Choroid plexus epithelial cell (primary cell): Measurements from ENCODE around the gene LNPEP.

ENCODE experiments used
- DNase-seq: peaks from one replicate; pipeline ENCODE4 v3.0.0-alpha.2; 2010; ENCODE audit warnings: low read depth
- H3K4me3 ChIP-seq: 2 replicates; pipeline ENCODE4 v1.5.1; 2011; ENCODE audit warnings: low read depth, mild to moderate bottlenecking, control low read depth, low read length, moderate library complexity
- TF ChIP-seq, protein P1 (sequence below): conservative IDR thresholded peaks from 2 replicates; pipeline ENCODE4 v1.5.1; 2011; ENCODE audit warnings: low read depth, mild to moderate bottlenecking, control low read depth, inconsistent platforms, low read length, moderate library complexity

The LNPEP gene

GRCh38 chr5:97009212-97009898 lies 73.5 kb downstream of the LNPEP start:
- TF ChIP-seq, protein P1, sequence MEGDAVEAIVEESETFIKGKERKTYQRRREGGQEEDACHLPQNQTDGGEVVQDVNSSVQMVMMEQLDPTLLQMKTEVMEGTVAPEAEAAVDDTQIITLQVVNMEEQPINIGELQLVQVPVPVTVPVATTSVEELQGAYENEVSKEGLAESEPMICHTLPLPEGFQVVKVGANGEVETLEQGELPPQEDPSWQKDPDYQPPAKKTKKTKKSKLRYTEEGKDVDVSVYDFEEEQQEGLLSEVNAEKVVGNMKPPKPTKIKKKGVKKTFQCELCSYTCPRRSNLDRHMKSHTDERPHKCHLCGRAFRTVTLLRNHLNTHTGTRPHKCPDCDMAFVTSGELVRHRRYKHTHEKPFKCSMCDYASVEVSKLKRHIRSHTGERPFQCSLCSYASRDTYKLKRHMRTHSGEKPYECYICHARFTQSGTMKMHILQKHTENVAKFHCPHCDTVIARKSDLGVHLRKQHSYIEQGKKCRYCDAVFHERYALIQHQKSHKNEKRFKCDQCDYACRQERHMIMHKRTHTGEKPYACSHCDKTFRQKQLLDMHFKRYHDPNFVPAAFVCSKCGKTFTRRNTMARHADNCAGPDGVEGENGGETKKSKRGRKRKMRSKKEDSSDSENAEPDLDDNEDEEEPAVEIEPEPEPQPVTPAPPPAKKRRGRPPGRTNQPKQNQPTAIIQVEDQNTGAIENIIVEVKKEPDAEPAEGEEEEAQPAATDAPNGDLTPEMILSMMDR = no peak
- H3K4me3 ChIP-seq = no peak overlapping the region
- peak; percentile 65 for DNase-seq

DNA sequence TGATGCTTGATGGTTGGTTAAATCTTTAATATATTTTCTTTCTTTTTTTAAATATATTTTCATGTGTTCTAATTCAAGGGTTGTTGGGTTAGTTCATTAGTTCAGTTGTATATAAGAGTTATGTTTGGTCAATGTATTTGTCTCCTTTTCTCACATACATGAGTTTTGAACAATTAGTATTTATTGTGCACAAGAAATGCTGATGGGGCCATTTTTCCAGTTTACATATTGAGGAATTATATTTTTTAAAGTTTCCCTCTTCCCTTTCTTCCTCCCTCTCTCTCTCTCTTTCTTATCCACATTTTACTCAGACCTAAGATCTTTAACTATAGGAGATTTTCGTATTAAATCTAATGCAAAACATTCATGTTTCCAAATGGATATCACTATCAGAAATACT lies 74.0 kb downstream of the LNPEP start:
- TF ChIP-seq, protein P1 = no peak
- DNase-seq = no peak
- H3K4me3 ChIP-seq = no peak overlapping the region

GRCh38 chr5:97010606-97011005 lies 74.7 kb downstream of the LNPEP start:
- TF ChIP-seq, protein P1 = no peak
- no peak for DNase-seq

GRCh38 chr5:97011567-97011966 lies 75.7 kb downstream of the LNPEP start:
- DNase-seq = no peak
- TF ChIP-seq, protein P1 = no peak
- H3K4me3 ChIP-seq = no peak overlapping the region

More at GRCh38 chr5:97010606-97011005, 74.7 kb downstream of the LNPEP start:
- H3K4me3 ChIP-seq = no peak overlapping the region

DNA sequence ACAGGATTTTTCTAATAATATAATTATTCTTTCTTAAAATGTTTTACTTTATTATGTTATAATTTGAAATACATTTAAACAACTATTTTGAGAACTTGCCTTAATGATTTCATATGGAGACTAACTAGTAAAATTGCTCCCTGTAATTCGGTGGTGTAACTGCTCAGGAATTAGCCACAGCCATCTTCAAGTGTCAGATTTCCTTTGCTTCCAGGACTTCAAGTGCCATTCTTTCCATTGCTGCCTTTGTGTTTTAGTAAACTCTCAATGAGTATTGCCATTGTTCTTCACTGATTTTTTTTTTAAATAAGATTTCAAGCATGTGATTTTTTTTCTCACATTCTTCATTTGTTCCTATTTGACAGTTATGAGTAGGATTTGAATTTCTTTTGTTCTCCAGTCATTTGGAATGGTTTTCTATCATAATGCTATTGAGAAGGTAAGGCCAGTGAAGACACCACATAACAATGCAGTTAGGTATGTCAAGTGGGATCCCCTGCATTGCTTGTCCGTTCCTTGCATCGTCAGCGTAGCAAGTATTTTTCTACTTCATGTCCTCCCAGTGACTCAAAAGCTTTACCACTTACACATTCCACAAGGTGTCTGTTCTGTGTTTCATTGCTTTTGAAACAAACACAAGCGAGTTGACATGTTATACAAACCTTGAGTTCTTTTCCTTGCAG lies 83.7 kb downstream of the LNPEP start:
- peak; percentile 62 for DNase-seq

GRCh38 chr5:97021416-97021815 lies 85.5 kb downstream of the LNPEP start:
- no peak for DNase-seq
- TF ChIP-seq, protein P1 = no peak
- no peak overlapping the region for H3K4me3 ChIP-seq

More for the DNA sequence above, 83.7 kb downstream of the LNPEP start:
- no peak overlapping the region for H3K4me3 ChIP-seq
- TF ChIP-seq, protein P1 = no peak
